Endometrium (tissue), 2 donors: ENCODE results near the gene HSPA14.
"Not testable (repeated sequence)": the region's sequence is repeated elsewhere in the genome, so short reads cannot be mapped to it uniquely, and the experiment has no call there.

Experiments used
- FAIRE-seq: peaks from 2 replicates; lab custom pipeline; 2012; peaks lifted over from hg19 to GRCh38; lab: Jason Lieb, UNC
- donor health status: control.
- donor health status: control.

Gene HSPA14

GRCh38 chr10:14838582-14839304 lies 637 bp downstream of the HSPA14 start:
- FAIRE-seq, result no peak

- no peak for FAIRE-seq
Observed at GRCh38 chr10:14839305-14839695, 1.2 kb downstream of the HSPA14 start.

- no peak for FAIRE-seq
Observed at GRCh38 chr10:14840178-14840577, 2.1 kb downstream of the HSPA14 start.

- FAIRE-seq, result no peak
Observed at GRCh38 chr10:14843327-14843988, 5.4 kb downstream of the HSPA14 start.

- FAIRE-seq, result no peak
Observed at GRCh38 chr10:14844948-14845347, 6.8 kb downstream of the HSPA14 start.

GRCh38 chr10:14852236-14852635 lies 14.1 kb downstream of the HSPA14 start:
- no peak for FAIRE-seq

- FAIRE-seq, result no peak
Observed at GRCh38 chr10:14855453-14855852, 17.3 kb downstream of the HSPA14 start.

- FAIRE-seq, result no peak
Observed at GRCh38 chr10:14858338-14858960, 20.3 kb downstream of the HSPA14 start.

- no peak for FAIRE-seq
Observed at GRCh38 chr10:14859043-14859442, 20.9 kb downstream of the HSPA14 start.

GRCh38 chr10:14859775-14860174 lies 21.7 kb downstream of the HSPA14 start:
- FAIRE-seq, result no peak

GRCh38 chr10:14860791-14861190 lies 22.7 kb downstream of the HSPA14 start:
- no peak for FAIRE-seq

GRCh38 chr10:14864466-14864865 lies 26.4 kb downstream of the HSPA14 start:
- FAIRE-seq, result not testable (repeated sequence)

- not testable (repeated sequence) for FAIRE-seq
Observed at GRCh38 chr10:14864871-14865270, 26.8 kb downstream of the HSPA14 start.

GRCh38 chr10:14873090-14873760 lies 35.1 kb downstream of the HSPA14 start:
- FAIRE-seq, result no peak

GRCh38 chr10:14875941-14876340 lies 37.8 kb downstream of the HSPA14 start:
- FAIRE-seq, result no peak

GRCh38 chr10:14876764-14877163 lies 38.7 kb downstream of the HSPA14 start:
- no peak for FAIRE-seq

GRCh38 chr10:14878266-14879123 lies 40.4 kb downstream of the HSPA14 start, which contains the start of gene SUV39H2:
Gene SUV39H2 (plus strand): TSS chr10:14878866. CDS start chr10:14878889, 23 bp downstream.
- no peak for FAIRE-seq

GRCh38 chr10:14879124-14879927 lies 41.2 kb downstream of the HSPA14 start:
- FAIRE-seq, result no peak

GRCh38 chr10:14879928-14880193 lies 41.8 kb downstream of the HSPA14 start:
- no peak for FAIRE-seq

- no peak for FAIRE-seq
Observed at GRCh38 chr10:14880229-14880628, 42.1 kb downstream of the HSPA14 start.

GRCh38 chr10:14884082-14884481 lies 46.0 kb downstream of the HSPA14 start:
- no peak for FAIRE-seq
